ENCODE measurements around the gene ABLIM2.

GRCh38 chr4:8207314-8207713 is 48.7 kb upstream of the ABLIM2 start:
- TF ChIP-seq, protein P1, sequence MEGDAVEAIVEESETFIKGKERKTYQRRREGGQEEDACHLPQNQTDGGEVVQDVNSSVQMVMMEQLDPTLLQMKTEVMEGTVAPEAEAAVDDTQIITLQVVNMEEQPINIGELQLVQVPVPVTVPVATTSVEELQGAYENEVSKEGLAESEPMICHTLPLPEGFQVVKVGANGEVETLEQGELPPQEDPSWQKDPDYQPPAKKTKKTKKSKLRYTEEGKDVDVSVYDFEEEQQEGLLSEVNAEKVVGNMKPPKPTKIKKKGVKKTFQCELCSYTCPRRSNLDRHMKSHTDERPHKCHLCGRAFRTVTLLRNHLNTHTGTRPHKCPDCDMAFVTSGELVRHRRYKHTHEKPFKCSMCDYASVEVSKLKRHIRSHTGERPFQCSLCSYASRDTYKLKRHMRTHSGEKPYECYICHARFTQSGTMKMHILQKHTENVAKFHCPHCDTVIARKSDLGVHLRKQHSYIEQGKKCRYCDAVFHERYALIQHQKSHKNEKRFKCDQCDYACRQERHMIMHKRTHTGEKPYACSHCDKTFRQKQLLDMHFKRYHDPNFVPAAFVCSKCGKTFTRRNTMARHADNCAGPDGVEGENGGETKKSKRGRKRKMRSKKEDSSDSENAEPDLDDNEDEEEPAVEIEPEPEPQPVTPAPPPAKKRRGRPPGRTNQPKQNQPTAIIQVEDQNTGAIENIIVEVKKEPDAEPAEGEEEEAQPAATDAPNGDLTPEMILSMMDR (IDR thresholded peaks at IDR 0.05): no peak
- no peak for TF ChIP-seq POLR2A (IDR thresholded peaks at IDR 0.05)

Measured in body of pancreas (tissue), 4 donors.